HepG2 (cell line): Measurements from ENCODE around the gene MMS19. TPM values are rescaled to one million over a fixed set of nuclear protein-coding genes. Genes with fewer than 3 reads are reported as not detected.

Experiments
- CREB1 ChIP-seq, 2 experiments: fragments of 450-650 bp in 1 of 2; IDR thresholded peaks; 2 replicates each; pipeline ENCODE4 v1.6.1; 2016 to 2017; ENCODE audit warnings: control low read depth in 1 of 2, mild to moderate bottlenecking in 1 of 2, missing compliant biosample characterization in 1 of 2, missing genetic modification characterization in 1 of 2
- ELF1 ChIP-seq: sonication (generic); formaldehyde crosslinking; IDR thresholded peaks from 2 replicates; pipeline ENCODE4 v1.4.0; 2020; ENCODE audit warnings: missing genetic modification reagents
- HNRNPL ChIP-seq: fragments of 200-400 bp; formaldehyde crosslinking; IDR thresholded peaks from 2 replicates; pipeline ENCODE4 v1.6.1; 2017; ENCODE audit warnings: mild to moderate bottlenecking, low read depth, low read length
- MYC ChIP-seq: sonication (generic); formaldehyde crosslinking; IDR thresholded peaks from 2 replicates; pipeline ENCODE4 v1.9.0; 2021; ENCODE audit warnings: missing genetic modification reagents, borderline replicate concordance
- NR2F6 ChIP-seq, 2 experiments: IDR thresholded peaks; 2 replicates each; pipeline ENCODE4 v1.6.1; 2016; ENCODE audit warnings: antibody characterized with exemption in 1 of 2, mild to moderate bottlenecking in 1 of 2
- PHF8 ChIP-seq: sonication (generic); formaldehyde crosslinking; IDR thresholded peaks from 2 replicates; pipeline ENCODE4 v1.5.0; 2020; ENCODE audit warnings: missing genetic modification reagents
- PPARG ChIP-seq: conservative IDR thresholded peaks from 2 replicates; pipeline ENCODE4 v1.6.1; 2016; ENCODE audit warnings: missing biosample characterization, missing genetic modification reagents
- RCOR2 ChIP-seq: IDR thresholded peaks from 2 replicates; pipeline ENCODE4 v1.6.1; 2016; ENCODE audit warnings: missing biosample characterization, missing genetic modification reagents
- RFXANK ChIP-seq: IDR thresholded peaks from 2 replicates; pipeline ENCODE4 v1.6.1; 2016
- TAF1 ChIP-seq: sonication (generic); formaldehyde crosslinking; IDR thresholded peaks from 2 replicates; pipeline ENCODE4 v1.4.0; 2020; ENCODE audit warnings: missing genetic modification reagents
- TARDBP ChIP-seq: sonication (generic); formaldehyde crosslinking; IDR thresholded peaks from 2 replicates; pipeline ENCODE4 v1.8.0; 2022; ENCODE audit warnings: mild to moderate bottlenecking, missing genetic modification reagents
- YY1 ChIP-seq: IDR thresholded peaks from 2 replicates; pipeline ENCODE4 v1.6.1; 2011; ENCODE audit warnings: low read length, low read depth, moderate library complexity, mild to moderate bottlenecking; ENCODE audit not compliant: insufficient read depth, insufficient replicate concordance
- ZFP90 ChIP-seq: sonication (generic); formaldehyde crosslinking; IDR thresholded peaks from 2 replicates; pipeline ENCODE4 v1.8.0; 2022; ENCODE audit warnings: missing genetic modification reagents, mild to moderate bottlenecking, inconsistent platforms, borderline replicate concordance
- ZFX ChIP-seq: sonication (generic); formaldehyde crosslinking; IDR thresholded peaks from 2 replicates; pipeline ENCODE4 v1.4.0; 2020; ENCODE audit warnings: mild to moderate bottlenecking, low read depth, missing genetic modification reagents, moderate library complexity
- ZNF224 ChIP-seq: sonication (generic); formaldehyde crosslinking; IDR thresholded peaks from 2 replicates; pipeline ENCODE4 v1.5.0; 2020; ENCODE audit warnings: mild to moderate bottlenecking, missing genetic modification reagents
- ZNF337 ChIP-seq: sonication (generic); formaldehyde crosslinking; IDR thresholded peaks from 2 replicates; pipeline ENCODE4 v1.5.1; 2020; ENCODE audit warnings: missing genetic modification reagents, low read depth, mild to moderate bottlenecking, borderline replicate concordance
- ZNF547 ChIP-seq: sonication (generic); formaldehyde crosslinking; IDR thresholded peaks from 2 replicates; pipeline ENCODE4 v1.5.1; 2020; ENCODE audit warnings: mild to moderate bottlenecking, missing genetic modification reagents
- ZNF563 ChIP-seq: sonication (generic); formaldehyde crosslinking; IDR thresholded peaks from 2 replicates; pipeline ENCODE4 v1.8.0; 2022; ENCODE audit warnings: mild to moderate bottlenecking, moderate library complexity, missing genetic modification reagents
- ZNF569 ChIP-seq: sonication (generic); formaldehyde crosslinking; IDR thresholded peaks from 2 replicates; pipeline ENCODE4 v1.5.0; 2020; ENCODE audit warnings: mild to moderate bottlenecking, missing genetic modification reagents, moderate library complexity, borderline replicate concordance
- ZNF629 ChIP-seq: sonication (generic); formaldehyde crosslinking; conservative IDR thresholded peaks from 2 replicates; pipeline ENCODE4 v1.5.0; 2020; ENCODE audit warnings: missing genetic modification reagents
- polyA plus RNA-seq, 8 experiments: library from polyadenylated mRNA; depleted of rRNA in 3 of 8; stranded (reverse) in 7 of 8; unstranded in 1 of 8; fragments of >200 nt; fragmentation: Illumina TruSeq in 4 of 8; extraction: Trizol in 4 of 8; gene quantifications; 2 replicates each; pipeline versions ENCODE4 v1.2.1 to v1.2.3, GENCODE V29; 2011 to 2016; ENCODE audit warnings: low read depth in 4 of 8, missing spikeins in 1 of 8, mixed read lengths in 1 of 8; ENCODE audit not compliant: insufficient read depth in 1 of 8
- total RNA-seq, 5 experiments: library from RNA; depleted of rRNA; stranded (reverse); fragments of >200 nt; fragmentation: Illumina TruSeq; extraction: Trizol; gene quantifications; 2 replicates each; pipeline ENCODE4 v1.2.3, GENCODE V29; 2016; ENCODE audit warnings: low read depth in 1 of 5
- TF ChIP-seq, protein P1 (sequence below): sonication (generic); formaldehyde crosslinking; IDR thresholded peaks from 2 replicates; pipeline ENCODE4 v1.4.0; 2020; ENCODE audit warnings: missing genetic modification reagents
- TF ChIP-seq, protein P2 (sequence below): sonication (generic); formaldehyde crosslinking; IDR thresholded peaks from 2 replicates; pipeline ENCODE4 v1.5.1; 2020; ENCODE audit warnings: mild to moderate bottlenecking, missing genetic modification reagents, moderate library complexity
- TF ChIP-seq, protein P3 (sequence below): IDR thresholded peaks from 2 replicates; pipeline ENCODE4 v1.6.1; 2016; ENCODE audit warnings: low read depth, borderline replicate concordance

MMS19 gene
- total and polyA plus RNA-seq, 2 of the 13 experiments (the other 11 are each of a cell fraction or from before 2014, with no cell fraction given) = 76.4 to 107 TPM

DNA sequence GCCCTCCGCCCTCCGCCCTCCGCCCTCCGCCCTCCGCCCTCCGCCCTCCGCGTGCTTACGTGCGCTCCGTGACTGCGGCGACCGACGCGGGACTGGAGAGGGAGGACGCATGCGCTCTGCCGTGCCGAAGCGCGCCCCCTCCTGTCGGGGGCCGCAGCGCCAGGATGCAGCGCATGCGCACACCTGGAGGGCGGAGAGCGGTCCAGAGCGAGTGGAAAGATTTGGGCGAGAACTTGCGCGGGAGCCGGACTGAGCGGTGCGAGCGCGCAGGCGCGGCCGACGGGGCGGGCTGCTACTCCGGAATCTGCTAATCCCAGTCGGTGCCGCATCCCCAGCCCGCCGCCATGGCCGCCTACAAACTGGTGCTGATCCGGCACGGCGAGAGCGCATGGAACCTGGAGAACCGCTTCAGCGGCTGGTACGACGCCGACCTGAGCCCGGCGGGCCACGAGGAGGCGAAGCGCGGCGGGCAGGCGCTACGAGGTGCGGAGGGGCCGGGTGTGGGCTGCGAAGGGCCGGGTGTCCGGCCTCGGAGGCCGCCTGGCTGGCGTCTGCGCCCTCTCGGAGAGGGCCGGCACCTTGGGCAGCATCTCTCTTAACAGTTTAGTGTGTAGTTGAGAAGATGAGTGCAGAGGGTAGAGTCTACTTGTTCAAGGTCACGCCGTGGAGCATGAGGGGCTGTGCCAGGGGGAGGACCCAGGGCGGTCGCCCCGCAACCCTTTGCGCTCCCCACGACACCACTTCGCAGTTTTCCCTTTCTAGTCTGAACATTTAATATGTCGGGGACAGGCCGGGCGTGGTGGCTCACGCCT, 72.1 kb downstream of the MMS19 start, which contains the start of gene PGAM1 (continued):
- TF ChIP-seq, protein P1, sequence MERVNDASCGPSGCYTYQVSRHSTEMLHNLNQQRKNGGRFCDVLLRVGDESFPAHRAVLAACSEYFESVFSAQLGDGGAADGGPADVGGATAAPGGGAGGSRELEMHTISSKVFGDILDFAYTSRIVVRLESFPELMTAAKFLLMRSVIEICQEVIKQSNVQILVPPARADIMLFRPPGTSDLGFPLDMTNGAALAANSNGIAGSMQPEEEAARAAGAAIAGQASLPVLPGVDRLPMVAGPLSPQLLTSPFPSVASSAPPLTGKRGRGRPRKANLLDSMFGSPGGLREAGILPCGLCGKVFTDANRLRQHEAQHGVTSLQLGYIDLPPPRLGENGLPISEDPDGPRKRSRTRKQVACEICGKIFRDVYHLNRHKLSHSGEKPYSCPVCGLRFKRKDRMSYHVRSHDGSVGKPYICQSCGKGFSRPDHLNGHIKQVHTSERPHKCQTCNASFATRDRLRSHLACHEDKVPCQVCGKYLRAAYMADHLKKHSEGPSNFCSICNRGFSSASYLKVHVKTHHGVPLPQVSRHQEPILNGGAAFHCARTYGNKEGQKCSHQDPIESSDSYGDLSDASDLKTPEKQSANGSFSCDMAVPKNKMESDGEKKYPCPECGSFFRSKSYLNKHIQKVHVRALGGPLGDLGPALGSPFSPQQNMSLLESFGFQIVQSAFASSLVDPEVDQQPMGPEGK (CRISPR knock-in tag) = peak; percentile 77
- TF ChIP-seq ZNF547 = peak; percentile 70; the same call in 1 of the 2 replicates
- TF ChIP-seq TAF1 (CRISPR knock-in tag) = peak; percentile 91
- TF ChIP-seq PPARG (CRISPR knock-in tag) = peak; percentile 23
- TF ChIP-seq ZNF224 (CRISPR knock-in tag) = no peak
- peak; percentile 66 for TF ChIP-seq ZFX (CRISPR knock-in tag)
- peak; percentile 83 for TF ChIP-seq YY1
- TF ChIP-seq ZNF629 = no peak
- 0 out of 2 replicates have a peak, but pooled peaks have one; percentile 43 for TF ChIP-seq RFXANK (CRISPR knock-in tag)
- TF ChIP-seq ZNF569 (CRISPR knock-in tag) = no peak
- peak; percentile 46; the same call in 1 of the 2 replicates for TF ChIP-seq ZNF337
- peak; percentile 38; the same call in 1 of the 2 replicates for TF ChIP-seq ZFP90 (CRISPR knock-in tag)
- TF ChIP-seq, protein P2, sequence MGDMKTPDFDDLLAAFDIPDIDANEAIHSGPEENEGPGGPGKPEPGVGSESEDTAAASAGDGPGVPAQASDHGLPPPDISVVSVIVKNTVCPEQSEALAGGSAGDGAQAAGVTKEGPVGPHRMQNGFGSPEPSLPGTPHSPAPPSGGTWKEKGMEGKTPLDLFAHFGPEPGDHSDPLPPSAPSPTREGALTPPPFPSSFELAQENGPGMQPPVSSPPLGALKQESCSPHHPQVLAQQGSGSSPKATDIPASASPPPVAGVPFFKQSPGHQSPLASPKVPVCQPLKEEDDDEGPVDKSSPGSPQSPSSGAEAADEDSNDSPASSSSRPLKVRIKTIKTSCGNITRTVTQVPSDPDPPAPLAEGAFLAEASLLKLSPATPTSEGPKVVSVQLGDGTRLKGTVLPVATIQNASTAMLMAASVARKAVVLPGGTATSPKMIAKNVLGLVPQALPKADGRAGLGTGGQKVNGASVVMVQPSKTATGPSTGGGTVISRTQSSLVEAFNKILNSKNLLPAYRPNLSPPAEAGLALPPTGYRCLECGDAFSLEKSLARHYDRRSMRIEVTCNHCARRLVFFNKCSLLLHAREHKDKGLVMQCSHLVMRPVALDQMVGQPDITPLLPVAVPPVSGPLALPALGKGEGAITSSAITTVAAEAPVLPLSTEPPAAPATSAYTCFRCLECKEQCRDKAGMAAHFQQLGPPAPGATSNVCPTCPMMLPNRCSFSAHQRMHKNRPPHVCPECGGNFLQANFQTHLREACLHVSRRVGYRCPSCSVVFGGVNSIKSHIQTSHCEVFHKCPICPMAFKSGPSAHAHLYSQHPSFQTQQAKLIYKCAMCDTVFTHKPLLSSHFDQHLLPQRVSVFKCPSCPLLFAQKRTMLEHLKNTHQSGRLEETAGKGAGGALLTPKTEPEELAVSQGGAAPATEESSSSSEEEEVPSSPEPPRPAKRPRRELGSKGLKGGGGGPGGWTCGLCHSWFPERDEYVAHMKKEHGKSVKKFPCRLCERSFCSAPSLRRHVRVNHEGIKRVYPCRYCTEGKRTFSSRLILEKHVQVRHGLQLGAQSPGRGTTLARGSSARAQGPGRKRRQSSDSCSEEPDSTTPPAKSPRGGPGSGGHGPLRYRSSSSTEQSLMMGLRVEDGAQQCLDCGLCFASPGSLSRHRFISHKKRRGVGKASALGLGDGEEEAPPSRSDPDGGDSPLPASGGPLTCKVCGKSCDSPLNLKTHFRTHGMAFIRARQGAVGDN (CRISPR knock-in tag) = peak; percentile 90
- TF ChIP-seq TARDBP (CRISPR knock-in tag) = peak; percentile 45; the same call in 1 of the 2 replicates
- 0 out of 2 replicates have a peak, but pooled peaks have one; percentile 34 for TF ChIP-seq ELF1
- peak; percentile 48; the same call in 1 of the 2 replicates for TF ChIP-seq ZNF563 (CRISPR knock-in tag)
- TF ChIP-seq CREB1 (IDR thresholded peaks at IDR 0.05) = peak; percentile 60; the same call in 1 of the 2 replicates
- TF ChIP-seq CREB1 (CRISPR knock-in tag; IDR thresholded peaks at IDR 0.05) = no peak
- no peak for TF ChIP-seq HNRNPL
- TF ChIP-seq RCOR2 (CRISPR knock-in tag) = 0 out of 2 replicates have a peak, but pooled peaks have one; percentile 17
- peak; percentile 74 for TF ChIP-seq PHF8 (CRISPR knock-in tag)
- no peak for TF ChIP-seq NR2F6 (IDR thresholded peaks at IDR 0.05)
- peak; percentile 62; the same call in 1 of the 2 replicates for TF ChIP-seq NR2F6 (CRISPR knock-in tag; IDR thresholded peaks at IDR 0.05)
- TF ChIP-seq MYC = peak; percentile 72; the same call in 1 of the 2 replicates
- TF ChIP-seq, protein P3, sequence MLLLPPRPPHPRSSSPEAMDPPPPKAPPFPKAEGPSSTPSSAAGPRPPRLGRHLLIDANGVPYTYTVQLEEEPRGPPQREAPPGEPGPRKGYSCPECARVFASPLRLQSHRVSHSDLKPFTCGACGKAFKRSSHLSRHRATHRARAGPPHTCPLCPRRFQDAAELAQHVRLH (CRISPR knock-in tag) = peak; percentile 39; the same call in 1 of the 2 replicates
